ENCODE data around the gene SGSM1.

DNA sequence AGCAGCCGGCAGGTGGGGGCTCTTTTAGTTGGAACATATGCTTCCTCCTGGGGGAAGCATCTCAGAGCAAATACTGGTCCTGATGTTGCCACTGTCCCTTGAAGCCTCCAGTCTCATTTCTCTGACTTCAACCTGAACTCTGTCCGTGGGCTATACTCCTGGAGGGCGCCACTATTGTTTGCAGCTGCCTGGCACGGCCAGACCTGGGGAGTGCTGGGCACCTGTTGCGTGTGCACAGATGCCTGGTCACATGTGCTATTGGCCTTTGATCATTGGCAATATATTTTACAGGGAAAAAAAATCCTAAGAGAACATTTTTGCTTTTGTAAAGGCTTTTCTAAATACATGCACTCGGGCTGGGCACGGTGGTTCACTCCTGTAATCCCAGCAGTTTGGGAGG is 122.3 kb downstream of the SGSM1 start:
- TF ChIP-seq, protein P1, sequence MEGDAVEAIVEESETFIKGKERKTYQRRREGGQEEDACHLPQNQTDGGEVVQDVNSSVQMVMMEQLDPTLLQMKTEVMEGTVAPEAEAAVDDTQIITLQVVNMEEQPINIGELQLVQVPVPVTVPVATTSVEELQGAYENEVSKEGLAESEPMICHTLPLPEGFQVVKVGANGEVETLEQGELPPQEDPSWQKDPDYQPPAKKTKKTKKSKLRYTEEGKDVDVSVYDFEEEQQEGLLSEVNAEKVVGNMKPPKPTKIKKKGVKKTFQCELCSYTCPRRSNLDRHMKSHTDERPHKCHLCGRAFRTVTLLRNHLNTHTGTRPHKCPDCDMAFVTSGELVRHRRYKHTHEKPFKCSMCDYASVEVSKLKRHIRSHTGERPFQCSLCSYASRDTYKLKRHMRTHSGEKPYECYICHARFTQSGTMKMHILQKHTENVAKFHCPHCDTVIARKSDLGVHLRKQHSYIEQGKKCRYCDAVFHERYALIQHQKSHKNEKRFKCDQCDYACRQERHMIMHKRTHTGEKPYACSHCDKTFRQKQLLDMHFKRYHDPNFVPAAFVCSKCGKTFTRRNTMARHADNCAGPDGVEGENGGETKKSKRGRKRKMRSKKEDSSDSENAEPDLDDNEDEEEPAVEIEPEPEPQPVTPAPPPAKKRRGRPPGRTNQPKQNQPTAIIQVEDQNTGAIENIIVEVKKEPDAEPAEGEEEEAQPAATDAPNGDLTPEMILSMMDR (IDR thresholded peaks at IDR 0.05 in 8 of 11, conservative IDR thresholded peaks at IDR 0.05 in 3 of 11): no peak
- no peak for TF ChIP-seq POLR2A (IDR thresholded peaks at IDR 0.05)
- no peak for TF ChIP-seq POLR2AphosphoS5 (IDR thresholded peaks at IDR 0.05)
